Non-pigmented ciliary epithelial cell (primary cell): ENCODE measurements around the gene SBK1.
"Not testable (repeated sequence)": the region's sequence is repeated elsewhere in the genome, so short reads cannot be mapped to it uniquely, and the experiment has no call there.

Experiments used
- DNase-seq: peaks from one replicate; pipeline ENCODE4 v3.0.0-alpha.2; 2010; ENCODE audit warnings: low read depth

The SBK1 gene

DNA sequence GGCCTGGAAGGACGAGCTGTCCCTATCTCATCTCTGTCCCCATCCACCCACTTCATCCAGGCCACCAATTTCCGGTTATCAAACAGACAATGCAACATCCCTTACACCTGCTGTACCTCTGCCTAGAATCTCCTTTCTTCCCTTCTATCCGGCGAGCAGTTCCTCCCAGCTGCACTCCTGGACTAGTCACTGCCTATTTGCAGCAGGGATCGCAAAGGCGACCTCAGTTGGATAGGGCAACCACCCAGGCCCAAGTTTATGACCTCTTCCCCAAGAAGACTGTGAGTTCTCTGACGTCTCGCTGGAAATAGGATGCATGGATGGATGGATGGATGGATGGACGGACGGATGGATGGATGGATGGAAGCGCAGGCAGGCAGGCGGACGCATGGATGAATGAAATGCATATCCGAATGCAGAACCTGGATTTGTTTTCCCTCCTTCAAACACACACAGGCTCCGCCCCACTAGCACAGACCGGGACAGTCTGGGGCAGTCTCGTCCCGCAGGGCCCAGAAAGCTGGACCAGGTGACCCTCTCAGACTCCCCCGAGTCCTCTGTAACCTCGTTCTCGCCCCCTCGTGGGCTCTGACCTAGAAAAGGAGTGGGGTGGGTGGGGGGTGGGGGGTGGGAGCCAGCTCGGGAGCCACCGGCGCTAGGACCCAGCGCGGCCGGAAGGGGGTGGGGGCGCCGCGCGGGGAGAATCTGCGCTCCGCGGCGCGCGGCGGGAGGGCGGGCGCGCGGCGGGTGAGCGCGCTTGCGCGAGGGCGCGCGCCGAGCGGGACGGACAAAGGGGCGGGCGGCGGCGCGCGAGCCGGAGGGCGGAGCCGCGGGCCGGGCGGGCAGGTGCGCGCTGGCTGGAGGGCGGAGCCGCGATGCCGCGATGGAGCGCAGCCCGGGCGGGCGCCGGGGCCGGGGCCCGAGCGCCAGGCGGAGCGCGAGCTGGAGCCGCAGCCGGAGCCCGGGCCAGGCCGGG lies at the start of gene SBK1:
Gene SBK1, plus strand, starts transcription at position 875 of the 976 bp plus-strand sequence. CDS start 24,867 bp downstream, outside the sequence.
- peak; percentile 4 for DNase-seq

DNA sequence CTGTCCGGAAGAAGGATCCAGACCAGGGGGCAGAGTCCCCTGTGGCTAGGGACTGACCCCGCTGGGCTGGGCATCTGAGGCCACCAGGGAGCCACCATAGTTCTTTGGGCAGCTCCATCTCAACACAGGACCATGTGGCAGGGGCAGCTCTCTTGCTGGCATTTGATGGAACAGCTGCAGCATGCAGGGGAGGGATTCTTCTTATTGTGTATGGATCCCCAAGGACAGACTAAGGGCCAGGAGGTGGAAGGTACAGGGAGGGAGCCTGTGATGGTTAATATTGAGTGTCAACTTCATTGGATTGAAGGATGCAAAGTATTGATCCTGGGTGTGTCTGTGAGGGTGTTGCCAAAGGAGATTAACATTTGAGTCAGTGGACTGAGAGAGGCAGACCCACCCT lies 42.8 kb upstream of the SBK1 start:
- DNase-seq = not testable (repeated sequence)

DNA sequence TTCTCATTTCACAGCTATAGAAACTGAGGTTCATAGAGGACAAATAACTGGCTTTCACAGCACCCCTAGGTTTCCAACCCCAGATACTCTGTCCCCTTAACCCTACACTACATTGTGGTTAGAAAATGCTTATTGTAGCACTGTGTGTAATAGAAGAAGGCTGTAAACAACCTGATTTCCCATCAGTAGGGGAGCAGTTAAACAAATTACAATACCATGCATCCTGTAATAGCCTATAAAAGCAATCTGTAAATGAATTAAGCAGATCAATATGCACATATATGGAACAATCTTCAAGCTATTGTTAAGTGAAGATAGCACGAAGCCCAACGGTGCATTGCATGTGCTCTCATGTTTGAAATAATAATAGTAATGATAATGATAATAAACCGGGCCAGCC lies 41.3 kb upstream of the SBK1 start:
- DNase-seq = no peak

DNA sequence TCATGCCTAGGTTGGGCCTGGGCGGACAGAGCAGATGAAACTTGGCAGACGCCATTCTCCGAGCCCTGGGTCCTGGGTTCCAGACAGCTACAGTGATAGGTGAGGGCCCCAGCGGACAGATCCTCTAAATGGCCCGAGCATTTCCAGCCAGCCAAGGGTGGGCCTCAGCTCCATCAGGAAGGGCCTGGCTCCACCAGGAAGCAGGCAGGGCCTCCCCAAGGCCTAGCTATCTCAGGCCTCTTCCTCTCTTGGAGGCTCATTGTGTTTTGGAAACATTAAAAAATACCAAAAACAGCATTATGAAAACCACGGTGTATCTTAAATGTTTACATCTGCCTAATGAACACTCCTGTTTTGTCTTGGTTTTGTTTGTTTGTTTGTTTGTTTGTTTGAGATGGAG lies 38.2 kb upstream of the SBK1 start:
- DNase-seq = no peak

DNA sequence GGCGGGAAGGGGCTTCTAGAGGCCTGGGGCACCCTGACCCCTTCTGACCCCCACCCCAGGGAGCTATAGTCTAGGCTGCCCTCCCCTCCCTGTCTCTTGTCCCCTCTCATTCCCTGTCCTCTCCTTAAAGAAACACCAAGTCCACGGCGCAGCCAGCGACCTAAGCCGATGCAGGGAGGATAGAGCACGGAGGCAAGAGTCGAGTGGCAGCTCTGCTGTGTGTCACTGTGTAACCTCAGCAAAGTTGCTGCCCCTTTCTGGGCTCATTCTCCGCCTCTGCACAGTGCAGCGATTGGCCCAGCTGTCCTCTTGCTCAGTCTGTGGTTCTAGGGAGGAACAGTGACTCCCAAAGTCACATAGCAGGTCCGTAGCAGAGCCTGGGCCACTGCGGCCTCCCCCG lies 36.5 kb upstream of the SBK1 start:
- DNase-seq = no peak

DNA sequence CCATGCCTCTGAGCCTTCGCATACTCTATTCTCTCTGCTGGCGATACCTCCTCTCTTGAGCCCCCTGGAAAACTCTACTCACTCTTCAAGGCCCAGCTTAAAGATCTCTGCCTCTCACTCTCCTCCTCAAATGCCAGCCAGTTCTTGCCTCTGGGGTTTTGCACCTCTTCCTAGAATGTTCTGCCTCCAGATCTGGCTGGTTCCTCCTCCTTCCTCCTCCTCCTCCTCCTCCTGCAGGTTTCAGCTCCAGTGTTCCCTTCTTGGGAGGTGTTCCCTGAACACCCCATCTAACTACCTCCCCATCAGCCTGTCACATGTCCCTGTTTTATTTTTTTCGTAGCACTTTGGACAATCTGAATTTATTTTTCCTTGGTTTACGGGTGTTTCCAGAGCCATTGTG lies 35.1 kb upstream of the SBK1 start:
- no peak for DNase-seq

DNA sequence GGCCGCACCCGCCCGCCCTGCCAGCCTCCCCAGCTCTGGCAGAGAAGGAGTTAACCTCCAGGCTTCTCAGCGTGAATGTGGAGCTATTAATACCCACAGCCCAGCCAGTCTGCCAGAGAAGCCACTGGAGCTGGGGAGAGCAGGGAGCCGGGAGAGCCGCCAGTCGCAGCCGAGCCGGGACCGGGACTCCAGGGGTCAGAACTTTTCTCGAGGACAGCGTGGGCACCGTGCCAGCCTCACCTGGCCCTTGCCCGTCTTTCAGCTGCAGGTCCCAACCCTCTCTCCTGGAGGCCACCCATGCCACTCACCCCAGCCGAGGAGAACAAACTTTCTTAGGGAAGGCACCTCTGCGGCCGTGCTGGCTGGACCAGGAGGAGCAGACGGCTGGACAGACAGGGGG lies 33.8 kb upstream of the SBK1 start:
- no peak for DNase-seq

DNA sequence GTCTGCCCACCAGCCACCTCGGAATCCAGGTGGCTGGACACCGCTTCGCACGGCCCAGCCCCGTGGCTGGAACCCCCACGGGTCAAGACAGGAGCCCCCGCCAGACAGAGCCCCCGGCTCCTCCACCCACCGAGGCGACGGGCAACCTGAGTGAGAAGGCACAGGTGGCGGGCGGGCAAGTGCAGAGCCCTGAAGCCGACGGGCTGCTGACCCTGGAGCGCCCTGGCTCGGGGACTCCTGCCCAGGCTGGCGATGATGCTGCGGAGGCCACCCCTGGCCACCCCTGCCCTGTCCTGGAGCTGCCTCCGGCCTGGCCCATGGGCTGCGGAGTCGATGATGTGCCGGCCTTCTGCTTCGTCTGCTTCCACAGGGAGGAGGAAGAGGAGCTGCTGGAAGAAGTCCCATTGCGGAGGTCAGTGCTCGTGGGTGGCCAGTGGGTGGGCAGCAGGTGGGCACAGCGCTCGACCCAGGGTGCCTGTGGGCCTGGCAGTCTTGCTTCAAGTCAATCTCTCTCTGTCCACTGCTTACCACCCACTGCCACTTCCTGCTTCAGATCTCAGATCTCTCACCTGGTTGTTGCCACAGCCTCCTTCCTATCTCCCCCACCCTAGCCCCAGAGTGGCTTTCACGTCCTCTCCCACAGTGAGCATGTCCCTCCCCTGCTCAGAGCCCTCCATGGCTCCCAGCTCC lies 33.1 kb upstream of the SBK1 start:
- no peak for DNase-seq

DNA sequence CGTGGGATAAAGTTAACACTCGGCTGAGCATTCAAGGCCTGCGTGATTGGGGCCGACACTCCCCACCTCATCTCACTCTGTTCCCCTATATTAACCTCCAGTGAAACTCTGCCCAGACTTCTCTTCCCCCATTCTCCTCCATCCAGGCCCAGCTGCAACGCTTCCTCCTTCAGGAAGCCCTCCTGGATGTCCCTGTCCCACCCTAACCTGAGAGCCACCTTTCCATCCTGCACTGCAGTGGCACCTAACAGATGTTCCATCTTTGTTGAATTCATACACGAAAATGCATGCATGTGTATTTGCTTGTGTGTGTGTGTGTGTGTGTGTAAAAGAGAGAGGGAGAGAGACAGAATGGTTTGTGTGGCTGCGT lies 32.6 kb upstream of the SBK1 start:
- DNase-seq = no peak

DNA sequence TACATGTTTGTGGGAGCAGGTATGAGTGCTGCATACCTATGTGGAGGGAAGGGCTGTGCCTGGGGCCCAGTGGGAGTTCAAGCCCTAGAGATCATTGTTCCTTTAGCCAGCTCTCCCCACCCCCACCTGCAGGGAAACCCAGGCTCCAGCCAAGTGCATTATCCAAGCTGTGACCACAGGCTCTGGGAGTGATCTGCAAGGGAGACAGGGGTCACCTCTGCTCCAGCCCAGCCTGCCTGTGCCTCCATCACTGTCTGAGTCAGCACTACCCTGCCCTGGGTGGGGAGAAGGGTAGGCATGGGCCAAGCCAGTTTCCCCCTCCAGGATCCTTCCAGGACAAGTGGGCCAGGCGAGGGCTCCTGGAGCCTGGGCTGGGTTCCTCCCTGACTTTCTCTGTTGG lies 32.1 kb upstream of the SBK1 start:
- no peak for DNase-seq

DNA sequence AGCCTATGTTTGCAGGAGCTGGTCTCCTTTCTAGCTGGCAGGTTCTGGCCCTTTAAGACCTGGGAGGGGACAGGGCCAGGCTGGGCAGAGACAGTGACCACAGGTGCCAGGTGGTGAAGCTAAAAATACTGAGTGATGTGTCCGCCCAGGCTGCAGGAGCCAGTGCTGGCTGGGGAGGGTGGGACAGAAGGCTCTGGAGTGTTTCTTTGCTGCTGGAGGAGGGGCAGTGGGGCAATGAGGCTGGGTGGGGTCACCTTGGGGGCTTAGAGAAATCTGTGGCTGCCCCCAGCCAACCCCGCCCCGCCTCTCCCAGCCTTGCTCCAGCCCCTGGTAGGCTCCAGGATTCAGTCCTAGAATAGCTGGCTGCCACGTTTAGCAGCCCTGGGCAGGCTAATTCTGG lies 30.4 kb upstream of the SBK1 start:
- DNase-seq = no peak

DNA sequence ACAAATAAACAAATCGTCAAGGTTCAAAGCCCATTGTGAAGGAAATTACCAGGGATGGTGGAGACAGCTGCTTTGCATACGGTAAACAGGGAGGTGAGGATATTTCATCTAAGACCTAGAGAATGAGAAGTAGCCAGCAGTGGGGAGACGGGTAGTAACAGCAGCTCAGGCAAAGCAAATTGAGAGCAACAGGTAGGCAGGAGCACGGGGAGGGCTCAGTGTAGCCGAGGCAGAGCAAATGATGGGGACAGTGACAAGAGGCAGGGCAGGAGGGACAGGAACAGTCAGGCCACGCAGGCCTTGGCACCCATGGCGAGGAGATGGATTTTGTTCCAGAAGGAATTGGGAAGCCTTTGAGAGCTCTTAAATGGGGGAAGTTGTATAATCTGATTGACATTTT lies 29.0 kb upstream of the SBK1 start:
- no peak for DNase-seq

DNA sequence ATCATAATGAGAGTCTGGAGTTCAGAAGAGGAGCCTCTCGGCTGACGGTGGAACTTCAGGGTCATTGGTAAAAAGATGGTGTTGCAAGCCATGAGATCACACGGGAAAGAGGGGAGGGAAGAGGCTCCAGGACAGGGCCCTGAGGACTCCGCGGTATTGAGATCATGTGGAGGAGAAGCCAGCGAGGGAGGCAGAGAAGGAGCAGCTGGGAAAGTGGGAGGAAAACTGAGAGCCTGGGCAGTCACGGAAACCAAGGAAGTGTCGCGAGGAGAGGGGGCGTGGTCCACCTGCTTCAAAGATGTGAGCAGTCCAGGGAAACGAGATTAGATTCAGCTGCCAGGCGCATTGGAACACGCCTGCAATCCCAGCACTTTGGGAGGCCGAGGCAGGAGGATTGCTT lies 27.7 kb upstream of the SBK1 start:
- no peak for DNase-seq

DNA sequence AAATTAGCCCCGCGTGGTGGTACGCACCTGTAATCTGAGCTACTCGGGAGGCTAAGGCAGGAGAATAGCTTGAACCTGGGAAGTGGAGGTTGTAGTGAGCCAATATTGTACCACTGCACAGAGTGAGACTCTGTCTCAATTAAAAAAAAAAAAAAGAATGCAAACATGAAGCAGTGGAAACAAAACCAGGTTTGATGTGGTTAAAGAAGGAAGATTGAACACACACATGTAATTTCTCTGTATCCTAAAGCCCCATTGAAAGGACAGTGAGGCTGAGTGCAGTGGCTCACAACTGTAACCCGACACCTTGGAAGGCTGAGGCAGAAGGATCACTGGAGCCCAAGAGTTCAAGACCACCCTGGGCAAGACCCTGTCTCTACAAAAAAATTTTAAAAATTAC lies 26.5 kb upstream of the SBK1 start:
- no peak for DNase-seq

DNA sequence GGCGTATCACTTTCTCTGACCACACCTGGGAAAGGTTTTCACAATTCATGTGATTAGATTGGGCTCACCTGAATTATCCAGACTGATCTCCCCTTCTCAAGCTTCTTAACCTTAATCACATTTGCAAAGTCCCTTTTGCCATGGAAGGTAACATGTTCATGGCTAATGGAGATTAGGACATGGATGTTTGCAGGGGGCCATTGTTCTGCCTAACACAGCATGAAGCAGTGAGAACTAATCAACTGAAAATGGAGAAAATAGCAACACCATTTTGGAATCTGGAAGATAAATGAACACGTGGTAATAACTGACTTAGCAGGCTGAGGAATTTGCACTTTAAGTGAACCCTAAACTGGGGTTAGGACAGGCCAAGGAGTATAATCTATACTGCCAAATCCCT lies 25.0 kb upstream of the SBK1 start:
- no peak for DNase-seq

DNA sequence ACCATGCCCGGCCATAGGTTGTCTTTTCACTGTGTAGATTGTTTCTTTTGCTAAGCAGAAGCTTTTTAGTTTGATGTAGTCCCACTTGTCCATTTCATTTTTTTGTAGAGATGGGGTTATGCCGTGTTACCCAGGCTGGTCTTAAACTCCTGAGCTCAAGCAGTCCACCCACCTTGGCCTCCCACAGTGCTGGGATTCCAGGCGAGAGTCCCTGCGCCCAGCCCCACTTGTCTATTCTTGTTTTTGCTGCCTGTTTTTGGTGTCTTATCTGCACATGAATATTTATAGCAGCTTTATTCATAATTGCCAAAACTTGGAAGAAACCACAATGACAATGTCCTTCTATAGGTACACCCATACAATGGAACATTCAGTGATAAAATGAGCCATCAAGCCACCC lies 18.8 kb upstream of the SBK1 start:
- no peak for DNase-seq

DNA sequence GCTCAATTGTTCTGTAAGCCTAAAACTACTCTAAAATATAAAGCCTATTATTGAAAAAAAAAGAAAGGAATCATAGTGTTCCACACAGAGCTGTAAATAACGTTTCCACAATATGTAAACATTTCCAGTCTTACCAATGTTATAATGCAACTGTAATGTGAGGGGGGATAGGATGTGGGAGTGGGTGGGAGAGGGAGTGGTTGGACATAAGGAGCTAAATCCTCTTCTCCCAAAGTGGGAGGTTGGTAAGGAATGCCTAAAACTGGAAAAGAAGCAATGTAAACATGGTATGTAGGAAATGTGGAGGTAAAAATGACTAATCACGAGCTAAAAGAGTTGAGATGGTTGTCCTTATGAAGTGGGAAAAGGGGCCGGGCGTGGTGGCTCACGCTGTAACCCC lies 17.6 kb upstream of the SBK1 start:
- no peak for DNase-seq

DNA sequence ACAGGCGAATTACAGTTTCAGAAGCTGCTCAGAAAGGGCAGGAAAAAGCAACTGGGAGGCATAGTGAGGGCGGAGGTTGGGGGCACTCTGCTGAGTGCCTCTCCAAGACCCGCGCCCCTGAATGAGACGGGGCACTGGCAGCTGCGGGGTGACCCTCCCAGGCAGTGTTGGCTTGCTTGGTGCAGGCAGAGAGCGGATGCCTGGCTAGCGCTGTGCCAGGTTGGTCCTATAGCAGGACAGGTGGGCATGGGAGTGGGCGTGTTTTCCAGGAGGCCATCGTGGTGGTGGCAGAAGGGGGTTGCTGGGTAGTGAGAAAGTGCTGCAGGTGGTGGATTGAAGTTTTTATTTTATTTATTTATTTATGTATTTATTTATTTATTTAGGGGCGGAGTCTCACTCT lies 16.0 kb upstream of the SBK1 start:
- no peak for DNase-seq

DNA sequence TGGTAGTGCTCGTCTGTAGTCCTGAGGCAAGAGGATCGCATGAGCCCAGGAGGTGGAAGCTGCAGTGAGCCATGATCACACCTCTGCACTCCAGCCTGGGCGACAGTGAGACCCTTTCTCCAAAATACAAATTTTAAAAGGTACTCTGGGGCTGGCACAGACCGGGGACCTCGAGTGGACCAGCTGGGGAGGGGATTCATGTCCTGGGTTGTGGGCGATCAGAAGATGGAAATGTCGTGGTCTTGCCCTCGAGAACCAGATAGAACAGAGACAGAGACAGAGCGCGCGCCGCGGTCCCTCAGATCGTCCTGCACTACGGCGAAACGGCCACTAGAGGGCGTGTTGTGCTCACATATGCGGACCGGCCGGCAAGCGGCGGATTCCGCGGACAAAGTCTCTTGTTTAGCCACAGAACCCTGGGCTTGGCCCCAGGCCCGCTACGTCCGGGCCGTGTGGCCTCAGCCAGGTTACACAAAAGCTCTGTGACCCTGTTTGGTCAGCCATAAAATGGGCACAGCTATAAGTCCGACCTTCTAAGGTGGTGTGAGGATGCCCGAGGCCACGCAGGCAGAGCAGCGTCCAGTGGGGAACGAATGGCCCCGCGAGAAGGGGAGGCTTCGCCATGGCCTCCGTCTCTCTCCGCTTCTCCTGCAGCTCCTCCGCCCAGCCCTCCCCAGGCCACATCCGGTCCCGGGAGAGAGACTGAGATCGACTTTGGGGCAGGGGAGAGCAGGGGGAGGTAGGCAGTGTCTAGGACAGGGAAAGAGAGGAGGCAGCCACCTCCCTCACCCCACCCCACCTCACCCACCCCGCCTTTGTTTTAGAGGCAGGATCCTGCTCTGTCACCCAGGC lies 14.6 kb upstream of the SBK1 start:
- DNase-seq = no peak

DNA sequence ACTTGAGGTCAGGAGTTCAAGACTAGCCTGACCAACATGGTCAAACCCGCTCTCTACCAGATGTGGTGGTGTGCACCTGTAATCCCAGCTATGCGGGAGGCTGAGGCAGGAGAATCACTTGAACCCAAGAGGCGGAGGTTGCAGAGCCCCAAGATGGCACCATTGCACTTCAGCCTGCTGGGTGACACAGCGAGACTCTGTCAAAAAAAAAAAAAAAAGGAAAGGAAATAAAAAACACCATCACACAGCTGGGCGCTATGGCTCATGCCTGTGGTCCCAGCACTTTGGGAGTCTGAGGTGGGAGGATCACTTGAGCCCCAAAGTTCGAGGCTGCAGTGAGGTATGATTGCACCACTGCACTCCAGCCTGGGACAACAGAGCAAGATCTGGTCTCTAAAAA lies 13.3 kb upstream of the SBK1 start:
- no peak for DNase-seq

DNA sequence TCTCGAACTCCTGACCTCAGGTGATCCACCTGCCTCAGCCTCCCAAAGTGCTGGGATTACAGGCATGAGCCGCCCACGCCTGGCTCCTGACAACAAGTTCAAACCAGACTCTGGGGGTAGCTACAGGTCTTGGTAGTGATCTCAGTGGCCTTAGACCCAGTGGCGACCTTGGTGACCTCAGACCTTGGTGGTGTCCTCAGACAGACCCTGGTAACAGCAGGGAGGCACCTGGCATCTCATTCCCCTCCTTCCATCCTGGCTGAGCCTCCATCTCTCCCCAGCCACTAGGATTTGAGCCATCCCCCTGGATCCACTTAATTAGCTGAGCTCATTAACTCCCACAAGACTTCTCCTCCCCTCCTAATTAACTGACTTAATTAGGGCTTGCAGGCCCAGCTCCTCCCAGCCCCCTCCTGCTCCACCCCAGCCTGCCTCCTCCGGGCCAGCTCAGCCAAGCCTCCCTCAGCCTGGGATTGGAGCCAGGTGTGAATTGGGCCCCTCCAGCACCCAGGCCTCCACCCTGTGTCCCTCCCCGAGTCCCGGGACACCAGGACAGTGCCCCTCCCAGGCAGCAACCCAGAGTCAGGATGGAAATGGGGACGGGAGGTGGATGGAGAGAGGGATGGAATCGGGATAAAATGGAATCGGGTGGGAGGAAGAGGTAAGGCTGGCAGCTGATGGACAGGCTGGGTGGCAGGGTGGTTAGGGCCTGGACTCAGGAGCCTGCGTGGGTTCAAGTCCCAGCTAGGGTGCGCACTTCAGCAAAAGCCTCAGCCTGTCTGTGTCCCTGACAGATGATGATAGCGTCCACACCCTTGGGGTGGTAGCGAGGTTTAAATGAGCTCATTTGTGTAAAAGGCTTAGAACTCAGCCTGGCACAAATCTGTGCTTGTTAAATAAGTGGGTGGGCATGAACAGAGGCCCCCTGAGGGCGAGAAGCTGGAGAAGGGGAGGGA lies 11.2 kb upstream of the SBK1 start:
- no peak for DNase-seq
